Left lung (tissue), 10 donors: Measurements from ENCODE around the gene RASA3. TPM values are rescaled to one million over a fixed set of nuclear protein-coding genes. Genes with fewer than 3 reads are reported as not detected.
"Not testable (repeated sequence)": the region's sequence is repeated elsewhere in the genome, so short reads cannot be mapped to it uniquely, and the experiment has no call there.

Experiments
- ATAC-seq: fragments of 200-7000 bp; cut with Tn5 transposase; one replicate; pipeline ENCODE4 v1.9.1; 2020; ENCODE audit warnings: moderate library complexity
- DNase-seq, 4 donors: peaks; one replicate each; pipeline ENCODE4 v3.0.0-alpha.2; 2013 to 2020
- H3K27ac ChIP-seq, 2 donors: fragments of 200-600 bp; sonication (generic) in 1 of 2; one replicate each; pipeline versions ENCODE4 v1.5.0 to v1.8.0; 2020 to 2021
- H3K27me3 ChIP-seq, 2 donors: fragments of 200-600 bp; sonication (generic) in 1 of 2; one replicate each; pipeline versions ENCODE4 v1.5.0 to v1.8.0; 2020 to 2021
- H3K36me3 ChIP-seq, 2 donors: fragments of 200-600 bp; sonication (generic) in 1 of 2; one replicate each; pipeline versions ENCODE4 v1.5.0 to v1.8.0; 2020 to 2021
- H3K4me1 ChIP-seq, 2 donors: fragments of 200-600 bp; one replicate each; pipeline ENCODE4 v1.8.0; 2021
- H3K4me3 ChIP-seq, 2 donors: fragments of 200-600 bp; sonication (generic) in 1 of 2; one replicate each; pipeline versions ENCODE4 v1.5.0 to v1.8.0; 2020 to 2021; ENCODE audit warnings: mild to moderate bottlenecking in 1 of 2
- H3K9me3 ChIP-seq, 2 donors: fragments of 200-600 bp; sonication (generic) in 1 of 2; one replicate each; pipeline versions ENCODE4 v1.5.0 to v1.8.0; 2020 to 2021
- intact Hi-C, 2 donors: fragments of 100-400 bp; cut with DNase I; formaldehyde crosslinking; loops; one replicate each; pipeline versions ENCODE4 v1.11.2 to v1.14.2; 2022
- polyA plus RNA-seq, 6 donors: library from polyadenylated mRNA; unstranded; fragments of 120-200 nt; gene quantifications; one replicate each; pipeline ENCODE4 v1.2.1, GENCODE V29; 2013; ENCODE audit not compliant: insufficient read length in 6 of 6
- total RNA-seq, 2 donors: library from RNA; stranded (reverse); fragmentation: NEBNext Ultra II Directional; extraction: Animal tissue kit (Norgen Biotek cat#: 25700); gene quantifications; one replicate each; pipeline ENCODE4 v1.2.1, GENCODE V29; 2021
- TF ChIP-seq, protein P1 (sequence below), 2 donors: fragments of 200-600 bp; sonication (generic) in 1 of 2; IDR thresholded peaks; one replicate each; pipeline versions ENCODE4 v1.5.0 to v1.8.0; 2021; ENCODE audit warnings: antibody characterized with exemption in 2 of 2
- donor health status: DM: no; HTN: yes; CAD: no.
- donor health status: DM: no; HTN: no; CAD: no.

The RASA3 gene
- total and polyA plus RNA-seq, 8 donors, result 11.4 to 22.2 (median 12.7) TPM

DNA sequence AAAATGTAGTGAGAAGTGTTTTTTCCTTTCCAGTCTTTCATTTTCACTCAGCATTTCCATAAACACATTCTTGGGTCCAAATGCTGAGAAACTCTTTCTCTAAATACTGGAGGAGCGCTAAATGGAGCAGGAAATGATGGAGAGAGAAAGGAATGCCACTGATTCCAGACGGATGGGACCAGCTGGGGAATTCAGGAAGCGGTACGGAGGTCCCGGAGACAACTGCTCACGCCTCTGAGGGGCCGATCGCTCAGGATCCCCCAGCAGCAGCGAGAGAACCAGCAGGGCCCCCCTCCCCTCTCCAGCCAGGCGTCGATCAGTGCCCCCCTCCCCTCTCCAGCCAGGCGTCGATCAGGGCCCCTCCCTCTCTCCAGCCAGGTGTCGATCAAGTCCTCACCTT lies 13.2 kb downstream of the RASA3 start:
- Histone ChIP-seq H3K4me3 (no peak overlapping the region), H3K4me1 (peaks cover 4 to 72% of the 10 kb centered on the region in 2 donors), H3K27me3 (no peaks in the 10 kb centered on the region), H3K9me3 (no peaks in the 10 kb centered on the region), H3K36me3 (no peaks in the 10 kb centered on the region), H3K27ac (peak overlapping the region; percentile 55 to 80)
- DNase-seq, result peak in 3 of 4 donors; percentile 45 to 88 (median 81)
- TF ChIP-seq, protein P1, sequence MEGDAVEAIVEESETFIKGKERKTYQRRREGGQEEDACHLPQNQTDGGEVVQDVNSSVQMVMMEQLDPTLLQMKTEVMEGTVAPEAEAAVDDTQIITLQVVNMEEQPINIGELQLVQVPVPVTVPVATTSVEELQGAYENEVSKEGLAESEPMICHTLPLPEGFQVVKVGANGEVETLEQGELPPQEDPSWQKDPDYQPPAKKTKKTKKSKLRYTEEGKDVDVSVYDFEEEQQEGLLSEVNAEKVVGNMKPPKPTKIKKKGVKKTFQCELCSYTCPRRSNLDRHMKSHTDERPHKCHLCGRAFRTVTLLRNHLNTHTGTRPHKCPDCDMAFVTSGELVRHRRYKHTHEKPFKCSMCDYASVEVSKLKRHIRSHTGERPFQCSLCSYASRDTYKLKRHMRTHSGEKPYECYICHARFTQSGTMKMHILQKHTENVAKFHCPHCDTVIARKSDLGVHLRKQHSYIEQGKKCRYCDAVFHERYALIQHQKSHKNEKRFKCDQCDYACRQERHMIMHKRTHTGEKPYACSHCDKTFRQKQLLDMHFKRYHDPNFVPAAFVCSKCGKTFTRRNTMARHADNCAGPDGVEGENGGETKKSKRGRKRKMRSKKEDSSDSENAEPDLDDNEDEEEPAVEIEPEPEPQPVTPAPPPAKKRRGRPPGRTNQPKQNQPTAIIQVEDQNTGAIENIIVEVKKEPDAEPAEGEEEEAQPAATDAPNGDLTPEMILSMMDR (IDR thresholded peaks at IDR 0.05), result no peak
- intact Hi-C loops, result no loop called here
- ATAC-seq, result peak; percentile 70

DNA sequence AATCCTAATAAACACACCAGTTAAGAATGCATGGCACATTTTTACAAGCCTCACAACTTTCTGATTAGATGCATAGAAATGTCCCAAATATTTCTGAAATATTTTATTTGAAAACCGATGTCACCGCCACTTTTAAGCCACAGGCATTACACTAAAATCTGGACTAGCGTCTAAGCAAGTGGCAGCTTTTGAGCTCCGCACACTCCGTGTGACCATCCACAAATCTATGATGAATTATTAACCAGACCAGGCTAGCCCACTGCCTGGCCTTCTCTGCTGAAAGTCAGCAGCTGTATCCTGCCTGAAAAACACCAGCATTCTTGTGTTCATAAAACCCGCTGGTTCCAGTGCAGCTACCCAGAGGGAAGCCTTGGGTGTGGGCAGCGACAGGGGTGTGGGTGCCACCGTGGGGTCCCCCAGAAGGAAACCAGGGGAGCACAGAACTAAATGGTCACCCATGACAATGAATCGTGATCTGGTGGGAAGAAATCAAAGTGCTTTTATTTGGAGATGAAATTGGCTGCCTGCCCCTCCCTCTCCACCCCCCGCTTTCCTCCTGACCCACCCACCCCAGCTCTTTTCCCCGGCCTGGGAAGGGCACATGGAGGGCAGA lies 13.8 kb downstream of the RASA3 start:
- Histone ChIP-seq H3K27ac (peak overlapping the region; percentile 55 to 80), H3K36me3 (no peaks in the 10 kb centered on the region), H3K27me3 (no peaks in the 10 kb centered on the region), H3K4me3 (no peak overlapping the region), H3K9me3 (no peaks in the 10 kb centered on the region), H3K4me1 (peaks cover 4 to 68% of the 10 kb centered on the region in 2 donors)
- ATAC-seq, result peak; percentile 43
- peak in 3 of 4 donors; percentile 14 to 51 (median 46) for DNase-seq
- intact Hi-C loops, result no loop called here
- TF ChIP-seq, protein P1 (IDR thresholded peaks at IDR 0.05), result no peak

DNA sequence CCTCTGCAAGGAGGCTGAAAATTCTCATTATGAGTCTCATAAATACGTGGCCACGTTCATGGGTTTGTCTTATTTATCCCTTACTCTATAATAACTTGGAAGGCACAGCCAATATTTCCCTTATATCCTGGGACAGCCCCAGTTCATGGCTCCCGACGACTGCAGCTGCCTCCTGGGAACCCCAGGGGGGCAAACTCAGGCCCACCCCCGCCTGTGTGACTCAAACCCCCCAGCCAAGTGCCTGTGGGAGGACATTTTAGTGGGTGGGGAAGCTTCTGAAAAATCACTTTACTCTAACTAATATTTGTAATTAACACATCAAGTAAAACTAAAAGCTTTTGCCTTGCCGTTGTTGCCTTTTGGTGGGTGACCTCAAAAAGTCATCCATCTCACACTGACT lies 14.3 kb downstream of the RASA3 start:
- Histone ChIP-seq H3K27me3 (no peaks in the 10 kb centered on the region), H3K4me1 (peaks cover 4 to 63% of the 10 kb centered on the region in 2 donors), H3K9me3 (no peaks in the 10 kb centered on the region), H3K4me3 (no peak overlapping the region), H3K27ac (peak overlapping the region; percentile 55 to 80), H3K36me3 (no peaks in the 10 kb centered on the region)
- TF ChIP-seq, protein P1 (IDR thresholded peaks at IDR 0.05), result no peak
- peak in 1 of 4 donors; percentile 43 for DNase-seq
- no peak for ATAC-seq
- intact Hi-C loops, result no loop called here

DNA sequence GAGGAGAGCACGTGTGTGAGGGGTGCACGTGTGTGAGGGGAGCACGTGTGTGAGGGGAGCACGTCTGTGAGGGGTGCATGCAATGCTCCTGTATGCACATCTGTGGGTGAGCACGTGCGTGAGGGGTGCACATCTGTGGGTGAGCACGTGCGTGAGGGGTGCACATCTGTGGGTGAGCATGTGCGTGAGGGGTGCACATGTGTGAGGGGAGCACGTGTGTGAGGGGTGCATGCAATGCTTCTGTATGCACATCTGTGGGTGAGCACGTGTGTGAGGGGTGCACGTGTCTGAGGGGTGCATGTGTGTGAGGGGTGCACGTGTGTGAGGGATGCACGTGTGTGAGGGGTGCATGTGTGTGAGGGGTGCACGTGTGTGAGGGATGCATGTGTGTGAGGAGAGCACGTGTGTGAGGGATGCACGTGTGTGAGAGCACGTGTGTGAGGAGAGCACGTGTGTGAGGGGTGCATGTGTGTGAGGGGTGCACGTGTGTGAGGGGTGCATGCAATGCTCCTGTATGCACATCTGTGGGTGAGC lies 15.0 kb downstream of the RASA3 start:
- H3K27me3 ChIP-seq, H3K9me3 ChIP-seq, ATAC-seq, H3K36me3 ChIP-seq, H3K27ac ChIP-seq, H3K4me3 ChIP-seq, intact Hi-C loops: not testable (repeated sequence)
- peak in 2 of 4 donors; percentile 28 to 39 for DNase-seq
- peaks cover 4 to 56% of the 10 kb centered on the region in 2 donors for H3K4me1 ChIP-seq

DNA sequence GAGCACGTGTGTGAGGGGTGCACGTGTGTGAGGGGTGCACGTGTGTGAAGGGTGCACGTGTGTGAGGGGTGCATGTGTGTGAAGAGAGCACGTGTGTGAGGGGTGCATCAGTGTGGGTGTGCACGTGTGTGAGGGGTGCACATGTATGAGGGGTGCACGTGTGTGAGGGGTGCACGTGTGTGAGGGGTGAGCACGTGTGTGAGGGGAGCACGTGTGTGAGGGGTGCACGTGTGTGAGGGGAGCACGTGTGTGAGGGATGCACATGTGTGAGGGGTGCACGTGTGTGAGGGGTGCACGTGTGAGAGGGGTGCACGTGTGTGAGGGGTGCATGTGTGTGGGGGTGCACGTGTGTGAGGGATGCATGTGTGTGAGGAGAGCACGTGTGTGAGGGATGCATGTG lies 15.7 kb downstream of the RASA3 start:
- no peak overlapping the region for H3K27ac ChIP-seq
- H3K4me3 ChIP-seq, result no peak overlapping the region
- H3K4me1 ChIP-seq, result peaks cover 4 to 50% of the 10 kb centered on the region in 2 donors
- H3K27me3 ChIP-seq, result no peaks in the 10 kb centered on the region
- H3K36me3 ChIP-seq, result no peaks in the 10 kb centered on the region
- DNase-seq, result peak in 2 of 4 donors; percentile 21 to 24
- no peaks in the 10 kb centered on the region for H3K9me3 ChIP-seq
- TF ChIP-seq, protein P1 (IDR thresholded peaks at IDR 0.05), result no peak
- intact Hi-C loops, result no loop called here
- ATAC-seq, result no peak
